C4-2B (cell line): ENCODE data around the gene PLA2G4B.

ENCODE experiments used
- H3K27ac ChIP-seq: fragments of 450-650 bp; 2 replicates; pipeline ENCODE4 v1.5.1; 2017
- ZFX ChIP-seq: fragments of 450-650 bp; IDR thresholded peaks from 2 replicates; pipeline ENCODE4 v1.6.1; 2017
- TF ChIP-seq, protein P1 (sequence below): fragments of 450-650 bp; conservative IDR thresholded peaks from 2 replicates; pipeline ENCODE4 v1.5.1; 2017; ENCODE audit warnings: mild to moderate bottlenecking

The PLA2G4B gene

DNA sequence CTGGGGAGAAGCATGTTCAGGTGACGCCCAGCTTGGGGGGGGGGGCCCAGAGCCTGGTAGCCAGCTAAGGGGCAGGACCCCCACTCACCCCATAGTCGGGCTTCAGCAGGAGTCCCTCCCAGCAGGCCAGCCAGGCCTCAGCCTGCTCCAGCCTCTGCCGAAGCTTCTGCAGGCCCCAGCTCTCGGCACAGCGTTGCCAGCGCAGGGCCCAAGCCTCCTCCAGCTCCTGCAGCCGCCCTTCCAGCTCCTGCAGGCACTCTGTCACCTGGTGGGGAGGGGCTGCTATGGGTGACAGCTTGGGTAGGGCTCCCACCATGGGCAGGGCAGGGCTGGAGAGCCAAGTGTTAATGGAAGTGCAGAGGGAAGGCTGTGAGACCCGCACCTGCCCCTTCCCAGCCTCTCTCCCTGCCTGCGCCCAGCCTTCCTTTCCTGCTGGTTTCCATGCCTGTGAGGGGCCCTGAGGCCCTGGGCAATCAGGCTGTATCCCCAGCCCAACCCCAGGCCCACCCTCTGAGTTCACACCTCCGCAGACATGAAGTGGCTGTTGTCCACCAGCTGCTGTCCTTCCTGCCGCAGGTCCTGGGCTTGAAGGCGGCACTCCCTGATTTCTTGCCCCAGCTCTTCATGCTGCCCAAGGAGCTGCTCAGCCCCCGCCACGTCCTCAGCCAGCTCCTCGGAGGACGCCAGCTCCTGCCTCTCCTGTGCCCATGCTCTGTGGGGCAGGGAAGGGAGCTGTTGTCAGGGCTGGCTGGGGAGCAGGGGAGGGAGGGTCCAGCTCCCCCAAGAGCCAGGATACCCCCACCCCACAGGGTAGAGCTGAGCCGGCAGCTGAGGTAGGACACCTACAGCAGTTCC is 14.3 kb downstream of the PLA2G4B start:
- H3K27ac ChIP-seq = no peak overlapping the region
- no peak for TF ChIP-seq ZFX
- TF ChIP-seq, protein P1, sequence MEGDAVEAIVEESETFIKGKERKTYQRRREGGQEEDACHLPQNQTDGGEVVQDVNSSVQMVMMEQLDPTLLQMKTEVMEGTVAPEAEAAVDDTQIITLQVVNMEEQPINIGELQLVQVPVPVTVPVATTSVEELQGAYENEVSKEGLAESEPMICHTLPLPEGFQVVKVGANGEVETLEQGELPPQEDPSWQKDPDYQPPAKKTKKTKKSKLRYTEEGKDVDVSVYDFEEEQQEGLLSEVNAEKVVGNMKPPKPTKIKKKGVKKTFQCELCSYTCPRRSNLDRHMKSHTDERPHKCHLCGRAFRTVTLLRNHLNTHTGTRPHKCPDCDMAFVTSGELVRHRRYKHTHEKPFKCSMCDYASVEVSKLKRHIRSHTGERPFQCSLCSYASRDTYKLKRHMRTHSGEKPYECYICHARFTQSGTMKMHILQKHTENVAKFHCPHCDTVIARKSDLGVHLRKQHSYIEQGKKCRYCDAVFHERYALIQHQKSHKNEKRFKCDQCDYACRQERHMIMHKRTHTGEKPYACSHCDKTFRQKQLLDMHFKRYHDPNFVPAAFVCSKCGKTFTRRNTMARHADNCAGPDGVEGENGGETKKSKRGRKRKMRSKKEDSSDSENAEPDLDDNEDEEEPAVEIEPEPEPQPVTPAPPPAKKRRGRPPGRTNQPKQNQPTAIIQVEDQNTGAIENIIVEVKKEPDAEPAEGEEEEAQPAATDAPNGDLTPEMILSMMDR = no peak

DNA sequence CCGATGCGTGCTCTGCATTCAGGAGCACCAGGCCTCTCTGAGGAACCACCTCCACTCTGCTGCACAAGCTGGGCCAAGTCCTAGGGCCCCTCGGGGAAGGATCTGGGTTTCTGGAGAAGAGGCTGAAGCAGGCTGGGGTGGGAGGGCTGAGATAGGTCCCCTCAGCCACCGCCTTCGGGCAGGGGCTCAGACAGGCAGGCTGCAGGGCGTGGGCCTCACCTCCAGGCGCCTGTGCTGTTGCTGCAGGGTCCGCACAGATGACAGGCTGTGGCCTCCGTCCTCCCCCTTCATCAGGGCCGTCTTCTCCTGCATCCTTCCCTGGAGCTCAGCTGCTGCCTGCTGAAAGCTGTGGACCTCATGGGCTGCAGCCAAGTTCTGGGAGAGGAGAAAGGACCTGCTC is 15.2 kb downstream of the PLA2G4B start:
- TF ChIP-seq, protein P1 = no peak
- no peak for TF ChIP-seq ZFX
- H3K27ac ChIP-seq = no peak overlapping the region

DNA sequence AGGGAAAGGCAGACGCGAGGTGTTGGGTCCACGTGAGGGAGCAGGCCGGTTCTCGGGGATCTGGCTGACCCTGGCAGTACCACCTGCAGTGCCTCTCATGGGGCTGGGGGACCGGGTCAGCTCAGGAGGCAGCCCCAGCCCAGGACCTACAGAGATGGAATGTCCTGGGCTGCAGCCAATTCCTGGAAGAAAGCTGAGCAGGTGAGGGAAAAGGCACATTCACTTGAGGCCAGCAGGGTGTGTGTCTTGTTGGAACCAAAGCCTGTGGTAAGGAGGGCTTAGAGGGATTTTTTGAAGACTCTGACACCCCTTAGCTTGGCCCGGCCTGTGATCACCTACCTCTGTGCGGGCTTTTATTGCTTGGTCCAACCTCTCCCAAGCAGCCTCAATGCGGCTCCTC is 15.8 kb downstream of the PLA2G4B start:
- TF ChIP-seq, protein P1 = no peak
- TF ChIP-seq ZFX = no peak
- no peak overlapping the region for H3K27ac ChIP-seq

DNA sequence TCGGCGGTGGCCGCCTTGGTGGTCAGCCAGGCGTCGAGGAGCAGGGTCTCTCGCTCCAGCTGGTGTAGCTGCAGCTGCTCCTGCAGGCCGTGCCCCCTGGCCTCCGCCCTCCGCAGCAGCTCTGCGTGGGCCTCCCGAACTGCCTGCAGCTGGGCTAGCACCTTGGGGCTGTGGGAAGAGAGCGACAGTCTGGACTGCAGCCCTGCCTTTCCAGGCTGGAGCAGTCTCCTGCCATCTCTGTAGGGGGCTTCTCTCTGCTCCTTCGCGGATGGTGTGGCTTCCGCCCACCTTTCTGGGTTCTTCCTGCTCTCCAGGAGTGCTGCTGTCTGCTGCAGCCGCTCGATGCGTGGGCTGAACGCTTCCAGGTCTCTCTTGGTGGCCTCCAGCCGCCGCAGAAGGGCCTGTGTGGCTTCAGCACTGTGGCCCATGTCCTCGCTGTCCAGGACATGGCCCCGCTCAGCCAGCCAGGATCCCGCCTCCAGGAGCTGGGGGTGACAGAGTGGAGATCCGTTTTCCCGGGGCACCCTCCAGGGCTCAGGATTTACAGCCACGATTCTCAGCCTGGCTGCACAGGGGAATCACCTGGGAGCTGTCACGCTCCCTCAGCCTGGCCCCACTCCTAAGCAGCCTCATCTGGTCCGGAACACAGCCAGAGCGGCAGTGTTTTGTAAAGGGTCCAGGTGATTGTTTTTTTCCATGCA is 16.8 kb downstream of the PLA2G4B start:
- no peak for TF ChIP-seq ZFX
- TF ChIP-seq, protein P1 = no peak

DNA sequence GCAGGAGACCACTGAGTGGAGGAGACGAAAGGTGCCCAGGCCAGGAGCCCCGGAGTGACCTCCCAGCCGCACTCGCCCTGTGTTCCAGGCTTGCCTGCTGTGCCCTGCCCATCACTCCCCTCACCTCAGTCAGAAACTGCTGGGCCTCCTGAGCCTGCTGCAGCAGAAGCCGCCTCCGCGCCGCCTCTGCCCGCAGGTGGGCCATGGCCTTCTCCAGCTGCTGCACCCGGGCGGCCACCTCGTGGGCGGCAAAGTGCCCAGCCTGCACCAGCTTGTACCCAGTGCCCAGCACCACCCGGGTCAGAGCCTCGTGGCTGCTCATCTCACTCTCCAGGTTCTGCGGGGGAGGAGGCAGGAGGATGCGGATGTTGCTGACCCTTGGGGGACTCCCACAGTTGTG is 17.6 kb downstream of the PLA2G4B start:
- H3K27ac ChIP-seq = no peak overlapping the region
- TF ChIP-seq ZFX = no peak
- TF ChIP-seq, protein P1 = no peak

More for the DNA sequence above, 16.8 kb downstream of the PLA2G4B start:
- no peak overlapping the region for H3K27ac ChIP-seq

DNA sequence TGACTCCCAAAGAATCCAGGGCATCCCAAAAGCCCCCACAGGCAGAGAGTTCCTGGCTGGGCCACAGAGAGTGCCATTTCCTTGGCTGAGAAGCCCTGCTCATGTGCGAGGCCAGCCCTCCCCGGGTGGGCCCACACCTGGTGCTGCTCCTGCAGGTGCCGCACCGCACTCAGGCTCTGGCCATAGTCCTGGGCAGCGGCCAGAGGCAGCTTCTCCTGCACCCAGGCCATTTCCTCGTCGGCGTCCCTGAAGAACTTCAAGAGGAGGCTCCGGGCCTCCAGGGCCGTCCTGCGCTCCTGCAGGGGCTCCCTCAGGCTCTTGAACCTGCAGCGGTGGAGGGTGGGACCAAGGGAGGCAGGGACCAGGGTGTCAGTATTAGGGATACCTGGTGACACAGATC is 18.1 kb downstream of the PLA2G4B start:
- no peak for TF ChIP-seq ZFX
- TF ChIP-seq, protein P1 = no peak

DNA sequence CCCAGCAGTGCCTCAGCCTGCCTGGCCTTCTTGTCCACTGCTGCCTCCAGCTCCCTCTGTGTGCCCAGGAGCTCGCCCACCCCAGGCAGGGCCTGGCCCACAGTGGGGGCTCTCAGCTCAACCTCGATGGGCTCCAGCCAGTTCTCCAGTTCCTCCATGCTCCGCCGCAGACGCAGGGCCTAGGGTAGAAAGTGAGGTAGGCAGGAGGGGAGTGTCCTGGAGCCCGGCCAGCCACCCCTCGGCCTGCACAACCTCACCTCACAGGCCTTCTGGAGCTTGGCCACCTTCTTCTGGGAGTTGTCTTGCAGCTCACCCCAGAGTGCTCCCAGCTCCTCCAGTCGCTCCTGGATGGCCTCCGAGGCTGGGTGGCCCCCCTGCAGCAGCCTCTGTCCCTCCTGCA is 18.7 kb downstream of the PLA2G4B start:
- TF ChIP-seq, protein P1 = no peak
- TF ChIP-seq ZFX = no peak
- no peak overlapping the region for H3K27ac ChIP-seq

More for the DNA sequence above, 18.1 kb downstream of the PLA2G4B start:
- H3K27ac ChIP-seq = no peak overlapping the region
